GM21737 (cell line): Measurements from ENCODE around the gene FUS.
"Not testable (repeated sequence)": the region's sequence is repeated elsewhere in the genome, so short reads cannot be mapped to it uniquely, and the experiment has no call there.

Source experiments
- ATAC-seq: cut with Tn5 transposase; IDR thresholded peaks from one replicate; pipeline ENCODE4 v1.9.1; 2021; ENCODE audit warnings: mild to moderate bottlenecking, moderate library complexity; ENCODE audit not compliant: unreplicated experiment

FUS gene

DNA sequence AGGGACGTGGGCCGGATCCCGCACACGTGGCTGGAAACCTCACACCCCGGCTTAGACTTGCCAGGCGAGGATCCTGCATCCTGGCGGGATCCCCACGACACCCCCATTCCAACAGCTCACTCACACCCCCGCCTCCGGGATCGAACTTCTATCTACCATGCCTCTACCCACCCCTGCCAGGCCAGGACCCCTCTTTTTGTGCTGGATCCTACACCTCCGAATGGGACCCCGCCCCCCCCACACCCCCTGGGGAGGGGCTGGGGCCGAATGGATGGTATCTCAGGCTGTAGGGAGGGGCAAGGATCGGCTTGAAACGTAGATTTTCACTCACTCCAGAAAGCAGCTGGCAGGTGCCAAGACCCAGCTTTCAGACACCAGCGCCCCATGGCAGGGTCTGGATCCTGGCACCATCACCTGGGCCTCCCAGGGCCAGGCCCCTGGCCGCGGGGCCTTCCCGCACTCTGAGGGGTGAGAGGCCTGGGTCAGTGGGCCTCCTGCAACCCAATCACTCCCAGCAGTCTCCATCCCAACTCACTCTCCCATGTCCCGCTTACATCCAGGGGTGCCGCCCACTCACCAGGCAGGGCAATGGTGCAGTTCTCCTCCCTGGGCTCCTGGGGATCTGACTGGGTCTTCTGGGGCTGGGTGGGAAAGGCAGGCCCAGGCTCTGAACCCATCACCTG, 36.8 kb upstream of the FUS start:
- ATAC-seq, result no peak

DNA sequence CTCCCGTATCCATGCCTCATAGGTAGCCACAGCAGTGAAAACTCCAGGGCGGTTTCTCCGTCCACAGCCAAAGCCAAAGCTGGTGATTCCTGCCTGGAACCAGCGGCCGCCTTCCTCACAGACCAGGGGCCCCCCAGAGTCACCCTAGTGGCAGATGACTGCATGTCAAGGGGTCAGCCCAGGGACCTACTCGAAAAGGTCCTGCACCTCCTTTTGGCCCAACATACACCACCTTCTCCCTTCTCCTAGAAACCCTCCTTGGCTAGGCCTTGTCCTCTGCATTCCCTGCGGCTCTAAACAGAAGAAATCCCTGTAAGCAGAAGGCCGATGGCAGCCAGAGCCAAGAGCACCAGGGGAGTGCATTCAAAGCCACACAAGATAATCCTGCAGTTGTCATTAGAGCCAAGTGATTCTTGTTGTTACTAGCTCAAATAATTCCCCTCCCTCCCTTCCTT, 36.2 kb upstream of the FUS start:
- ATAC-seq, result no peak

DNA sequence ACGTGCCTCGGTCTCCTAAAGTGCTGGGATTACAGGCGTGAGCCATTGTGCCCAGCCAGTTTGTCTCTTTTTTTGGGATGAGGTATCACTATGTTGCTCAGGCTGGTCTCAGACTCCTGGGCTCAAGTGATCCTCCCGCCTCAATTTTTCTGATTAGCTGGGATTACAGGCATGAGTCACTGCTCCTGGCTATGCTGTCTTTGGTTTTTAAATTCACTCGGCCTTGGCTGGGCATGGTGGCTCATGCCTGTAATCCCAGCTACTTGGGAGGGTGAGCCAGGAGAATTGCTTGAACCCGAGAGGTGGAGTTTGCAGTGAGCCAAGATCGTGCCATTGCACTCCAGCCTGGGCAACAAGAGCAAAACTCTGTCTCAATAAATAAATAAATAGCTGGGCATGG, 35.5 kb upstream of the FUS start:
- not testable (repeated sequence) for ATAC-seq

DNA sequence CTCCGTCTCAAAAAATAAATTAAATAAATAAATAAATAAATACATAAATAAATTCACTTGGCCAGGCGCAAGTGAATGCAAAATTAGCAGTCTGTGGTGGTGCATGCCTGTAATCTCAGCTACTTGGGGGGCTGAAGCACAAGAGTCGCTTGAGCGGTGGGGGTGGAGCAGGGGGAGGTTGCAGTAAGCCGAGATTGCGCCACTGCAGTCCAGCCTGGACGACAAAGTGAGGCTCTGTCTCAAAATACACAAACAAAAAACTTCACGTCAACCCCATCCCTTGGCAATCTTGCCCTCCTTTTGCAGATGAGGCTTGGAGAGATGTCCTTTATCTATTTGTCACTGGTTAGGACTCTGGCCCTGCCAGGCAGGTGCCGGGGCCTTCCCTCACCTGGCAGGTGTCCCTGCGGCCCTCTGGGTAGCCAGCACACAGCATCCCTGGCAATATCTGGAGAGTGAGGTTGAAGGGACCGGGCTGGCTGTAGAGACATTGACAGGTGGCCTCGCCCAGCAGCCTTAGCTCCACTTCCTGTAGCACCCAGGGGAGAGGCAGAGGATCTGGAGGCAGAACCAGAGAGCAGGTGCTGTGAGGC, 34.4 kb upstream of the FUS start:
- no peak for ATAC-seq

DNA sequence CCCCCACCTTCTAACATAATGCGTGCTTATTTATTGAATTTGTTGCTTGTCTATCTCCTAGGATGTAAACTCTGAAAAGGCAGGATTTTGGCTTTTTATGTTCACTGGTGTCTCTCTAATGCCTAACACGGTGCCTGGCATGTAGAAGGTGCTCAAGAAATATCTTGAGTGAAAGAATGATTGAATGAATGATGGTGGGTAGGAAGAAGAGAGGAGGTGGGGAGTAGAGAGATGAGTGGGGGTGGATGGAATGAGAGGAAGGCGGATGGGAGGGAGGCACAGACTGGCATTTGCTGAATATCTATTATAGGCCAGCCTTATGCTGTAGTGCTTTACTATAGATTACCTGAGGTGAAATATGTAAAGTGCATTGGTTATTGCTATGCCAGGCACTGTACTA, 32.4 kb upstream of the FUS start:
- no peak for ATAC-seq

DNA sequence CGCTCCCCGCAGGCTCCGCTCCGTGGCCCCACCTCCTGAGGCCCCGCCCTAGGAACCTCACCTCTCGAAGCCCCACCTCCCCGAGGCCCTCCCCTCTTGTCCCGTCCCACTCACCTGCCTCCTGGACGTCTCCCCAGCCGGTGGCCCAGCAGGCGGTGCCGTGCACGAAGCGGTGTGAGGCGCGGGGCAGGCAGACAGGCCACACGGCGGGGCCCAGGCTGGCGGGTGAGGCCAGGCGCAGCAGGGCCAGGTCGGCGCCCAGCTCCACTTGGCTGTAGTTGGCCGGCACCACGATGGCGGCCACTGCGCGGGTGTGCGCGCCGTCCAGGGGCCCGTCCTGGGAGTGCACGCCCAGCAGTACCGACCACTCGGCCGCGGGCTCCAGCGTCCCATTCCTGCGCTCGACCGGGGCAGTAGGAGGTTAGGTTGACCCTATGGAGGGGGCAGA, 31.6 kb upstream of the FUS start:
- no peak for ATAC-seq

DNA sequence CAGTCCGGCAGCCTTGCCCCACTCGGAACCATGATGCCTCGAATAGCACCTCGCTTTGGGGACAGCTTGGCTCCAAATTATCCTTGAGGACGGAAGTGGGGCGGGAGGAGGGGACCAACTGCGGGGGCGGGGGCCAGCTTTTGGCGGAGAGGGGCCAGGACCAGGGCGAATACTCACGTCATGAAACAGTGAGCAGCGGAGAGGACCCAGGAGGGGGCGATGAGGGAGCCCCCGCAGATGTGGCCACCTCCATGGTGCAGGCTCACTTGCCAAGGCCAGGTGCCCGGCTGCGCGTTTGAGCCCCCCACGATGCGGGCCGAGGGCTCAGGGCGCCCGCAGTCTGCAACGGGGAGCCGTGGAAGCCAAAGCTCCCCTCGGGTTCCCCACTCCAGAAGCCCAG, 31.0 kb upstream of the FUS start:
- no peak for ATAC-seq

DNA sequence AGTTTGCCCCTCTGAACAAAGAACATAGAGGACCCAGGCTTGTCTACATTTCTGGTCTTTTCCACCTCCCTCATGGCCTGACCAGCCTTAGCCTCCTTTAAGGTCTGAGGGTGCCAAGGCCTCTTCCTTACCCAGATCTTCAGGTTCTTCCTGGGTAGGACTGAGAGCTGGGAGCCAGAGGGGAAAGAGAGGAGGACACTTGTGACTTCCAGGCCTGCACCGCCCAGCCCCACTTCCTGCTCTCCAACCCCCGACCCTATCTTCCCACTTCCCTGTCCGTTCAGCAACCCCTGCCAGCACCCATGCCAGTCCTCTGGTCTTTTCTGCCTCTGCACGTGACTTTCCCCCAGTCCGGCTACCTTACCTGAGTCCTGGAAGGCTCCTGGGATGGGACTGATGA, 30.6 kb upstream of the FUS start:
- no peak for ATAC-seq

DNA sequence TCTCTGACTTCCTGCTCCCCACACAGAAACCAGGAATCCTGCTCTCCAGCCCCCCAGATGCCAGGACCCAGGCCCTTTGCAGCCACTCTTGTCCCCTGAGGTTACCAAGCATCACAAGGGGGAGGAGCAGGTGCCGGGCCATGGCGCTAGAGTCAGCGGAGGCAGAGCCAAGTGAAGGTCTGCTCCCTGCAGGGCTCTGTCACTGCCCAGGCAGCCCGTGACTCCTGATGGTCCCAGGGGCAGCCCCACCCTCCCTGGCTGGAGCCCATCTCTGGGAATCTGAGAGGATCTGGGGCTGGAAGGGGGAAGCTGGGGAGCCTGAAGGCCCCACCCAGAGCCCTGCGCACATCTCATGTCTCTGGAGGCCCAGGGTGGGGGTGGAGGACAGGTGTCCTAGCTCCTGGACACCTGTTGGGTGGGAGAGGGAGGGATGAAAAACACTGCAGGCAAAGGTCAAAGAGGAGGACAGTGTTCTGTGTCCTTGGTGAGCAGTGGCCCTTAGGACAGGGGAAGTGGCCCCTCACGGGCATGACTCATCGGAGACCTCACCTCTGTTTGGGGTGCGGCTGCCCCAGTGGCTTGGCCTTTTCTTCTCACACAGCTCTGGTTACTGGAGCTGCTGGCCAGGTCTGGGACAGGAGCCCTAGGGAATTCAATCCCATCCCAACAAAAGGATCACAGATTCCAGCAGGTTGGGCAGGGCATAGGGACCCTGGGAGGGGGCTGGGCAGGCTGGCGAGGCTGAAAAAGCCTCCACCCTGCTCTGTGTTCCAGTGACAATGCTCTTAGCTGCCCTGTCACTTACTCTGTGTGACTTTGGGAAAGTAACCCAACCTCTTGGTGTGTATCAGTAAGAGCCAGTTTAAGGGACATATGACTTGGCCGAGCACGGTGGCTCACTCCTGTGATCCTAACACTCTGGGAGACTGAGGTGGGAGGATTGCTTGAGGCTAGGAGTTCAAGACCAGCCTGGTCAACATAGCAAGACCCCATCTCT, 29.7 kb upstream of the FUS start, which contains the start of gene PRSS36:
Gene PRSS36 (minus strand): TSS at position 173 of the 997 bp plus-strand sequence. CDS start 31 bp downstream, at position 142.
- no peak for ATAC-seq

DNA sequence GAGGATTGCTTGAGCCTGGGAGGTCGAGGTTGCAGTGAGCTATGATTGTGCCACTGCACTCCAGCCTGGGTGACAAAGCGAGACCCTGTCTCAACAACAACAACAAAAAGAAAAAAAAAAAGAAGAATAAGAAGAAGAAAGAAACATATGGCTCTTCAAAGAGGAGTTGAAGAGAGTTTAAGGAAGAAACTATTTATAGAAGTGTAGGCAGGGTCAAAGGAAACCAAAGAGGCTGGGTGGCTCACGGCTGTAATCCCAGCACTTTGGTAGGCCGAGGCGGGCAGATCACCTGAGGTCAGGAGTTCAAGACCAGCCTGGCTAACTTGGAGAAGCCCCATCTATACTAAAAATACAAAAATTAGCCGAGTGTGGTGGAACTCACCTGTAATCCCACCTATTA, 29.0 kb upstream of the FUS start:
- not testable (repeated sequence) for ATAC-seq

DNA sequence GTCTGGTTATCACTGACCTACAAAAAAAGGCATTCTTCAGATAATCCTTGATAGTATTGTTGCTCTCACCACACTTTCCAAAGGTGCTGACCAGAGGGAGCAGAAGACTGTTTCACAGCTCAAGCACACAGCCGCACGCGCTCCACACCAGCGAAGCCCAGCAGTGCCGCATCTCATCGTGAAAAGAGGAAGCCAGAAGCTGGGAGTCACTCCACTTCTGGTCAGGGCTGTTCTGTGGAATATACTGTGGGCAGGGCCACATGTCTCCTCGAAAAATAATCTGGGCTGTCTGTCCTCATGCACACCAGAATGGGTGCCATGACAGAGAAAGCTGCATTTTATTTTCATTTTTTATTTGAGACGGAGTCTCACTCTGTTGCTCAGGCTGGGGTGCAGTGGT, 22.8 kb upstream of the FUS start:
- no peak for ATAC-seq

DNA sequence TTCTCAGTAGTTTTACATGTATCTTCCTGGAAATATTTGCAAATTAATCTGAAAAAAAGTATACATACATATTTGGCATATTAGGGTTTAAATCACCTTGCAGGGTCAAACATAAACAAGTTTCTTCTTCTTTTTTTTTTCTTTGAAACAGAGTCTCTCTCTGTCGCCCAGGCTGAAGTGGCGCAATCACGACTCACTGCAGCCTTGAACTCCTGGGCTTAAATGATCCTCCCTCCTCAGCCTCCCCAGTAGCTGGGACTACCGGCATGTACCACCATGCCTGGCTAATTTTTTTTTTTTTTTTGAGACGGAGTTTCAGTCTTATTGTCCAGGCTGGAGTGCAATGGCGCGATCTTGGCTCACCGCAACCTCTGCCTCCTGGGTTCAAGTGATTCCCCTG, 12.6 kb upstream of the FUS start:
- no peak for ATAC-seq

DNA sequence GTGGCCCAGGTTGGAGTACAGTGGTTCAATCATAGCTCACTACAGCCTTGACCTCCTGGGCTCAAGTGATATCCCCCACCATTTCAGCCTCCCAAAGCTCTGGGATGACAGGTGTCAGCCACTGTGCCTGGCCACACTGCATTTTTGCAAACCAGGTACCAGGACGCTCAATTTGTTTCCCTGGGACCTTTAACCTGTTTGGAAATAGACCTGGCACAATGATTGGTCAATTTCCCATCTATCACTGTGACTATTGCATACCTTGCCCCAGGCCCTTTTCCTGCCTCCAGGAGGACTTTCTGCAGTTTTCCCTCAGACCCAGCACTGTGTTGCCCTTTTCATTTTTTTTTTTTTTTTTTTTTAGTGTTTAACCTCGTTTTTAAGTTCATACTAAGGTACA, 11.1 kb upstream of the FUS start:
- no peak for ATAC-seq

DNA sequence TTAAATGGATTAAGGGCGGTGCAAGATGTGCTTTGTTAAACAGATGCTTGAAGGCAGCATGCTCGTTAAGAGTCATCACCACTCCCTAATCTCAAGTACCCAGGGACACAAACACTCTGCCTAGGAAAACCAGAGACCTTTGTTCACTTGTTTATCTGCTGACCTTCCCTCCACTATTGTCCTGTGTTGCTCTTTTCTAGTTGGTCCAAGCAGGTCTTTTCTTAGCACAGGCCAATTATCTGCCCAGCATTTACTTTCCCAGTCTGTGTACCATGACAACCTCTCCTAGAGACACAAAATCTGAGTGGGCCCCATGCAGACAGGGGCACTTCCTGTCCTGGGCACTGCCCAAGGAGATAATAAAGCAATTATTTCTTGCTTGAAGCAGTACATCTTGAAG, 9.9 kb upstream of the FUS start:
- ATAC-seq, result not testable (repeated sequence)

DNA sequence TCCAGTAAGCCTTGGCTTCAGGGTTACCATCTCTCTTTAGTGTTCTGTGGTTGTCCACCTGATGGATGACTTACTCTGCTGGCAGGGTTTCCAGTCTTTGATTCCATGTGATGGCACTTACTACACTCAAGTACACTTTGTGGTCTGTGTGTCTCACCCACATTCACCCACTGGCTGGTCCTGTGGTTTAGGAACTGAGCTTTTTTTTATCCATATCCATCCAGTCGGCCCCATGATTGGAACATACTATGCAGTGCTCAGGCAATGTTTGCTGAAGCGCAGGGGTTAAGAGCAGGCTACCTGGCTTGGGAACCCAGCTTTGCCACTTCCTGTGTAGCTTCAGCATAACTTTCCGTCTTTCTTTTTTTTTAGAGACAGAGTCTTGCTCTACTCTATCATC, 2.8 kb upstream of the FUS start:
- ATAC-seq, result no peak

DNA sequence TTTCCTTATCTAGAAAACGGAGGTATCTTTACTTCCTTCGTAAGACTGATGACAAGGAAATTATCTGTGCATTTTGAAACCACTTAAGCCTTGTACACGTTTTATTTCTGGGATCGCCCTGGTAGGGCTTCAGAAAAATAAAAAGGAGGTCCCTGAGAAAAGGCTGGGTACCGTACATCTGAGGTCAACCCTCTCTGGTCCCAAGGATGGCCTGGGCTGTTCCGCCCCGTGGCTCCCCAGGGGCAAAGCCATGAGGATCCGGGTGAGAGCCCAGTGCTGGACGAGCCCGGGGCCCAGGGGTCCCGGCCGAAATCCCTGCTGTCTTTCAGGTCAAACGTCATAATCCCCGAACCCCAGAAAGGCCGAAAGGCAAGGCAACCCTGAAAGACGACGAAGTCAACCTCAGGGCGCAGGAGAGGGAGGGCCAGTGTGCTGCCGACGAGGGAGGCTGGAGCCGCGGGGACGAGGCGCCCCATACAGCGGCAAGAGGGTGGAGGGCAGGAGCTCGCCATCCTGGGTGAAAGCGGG, 656 bp upstream of the FUS start:
- peak; percentile 2 for ATAC-seq

DNA sequence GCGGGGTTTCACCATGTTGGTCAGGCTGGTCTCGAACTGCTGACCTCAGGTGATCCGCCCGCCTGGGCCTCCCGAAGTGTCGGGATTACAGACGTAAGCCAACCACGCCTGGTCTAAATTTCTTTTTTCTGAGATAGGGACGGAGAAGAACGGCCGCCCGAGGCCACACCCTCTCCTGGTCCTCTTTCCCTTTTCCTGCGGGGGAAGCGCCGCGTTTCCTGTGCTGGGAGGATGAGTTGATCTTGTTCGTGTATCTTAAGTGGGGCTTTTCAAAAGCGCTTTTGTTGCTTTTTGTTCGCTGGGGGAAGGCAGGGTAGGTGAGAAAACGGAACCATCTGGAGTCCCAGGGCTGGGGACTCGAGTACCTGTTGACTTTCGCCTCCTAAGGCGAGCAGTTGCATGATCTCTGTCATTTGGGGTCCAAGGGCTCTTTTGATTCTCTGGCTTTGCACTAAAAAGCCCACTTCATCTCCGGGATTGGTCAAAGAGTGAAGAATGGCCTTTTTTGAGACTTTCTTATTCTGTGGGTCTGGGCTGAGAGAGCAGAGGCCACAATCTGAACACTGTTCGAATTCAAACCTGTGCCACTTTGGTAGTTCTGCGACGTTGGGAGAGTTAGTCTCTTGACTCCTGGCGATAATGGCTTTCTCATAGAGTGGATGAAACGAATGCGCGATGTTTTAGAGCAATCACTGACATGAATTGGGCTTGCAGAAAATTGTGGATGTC, 1.3 kb downstream of the FUS start:
- ATAC-seq, result no peak

DNA sequence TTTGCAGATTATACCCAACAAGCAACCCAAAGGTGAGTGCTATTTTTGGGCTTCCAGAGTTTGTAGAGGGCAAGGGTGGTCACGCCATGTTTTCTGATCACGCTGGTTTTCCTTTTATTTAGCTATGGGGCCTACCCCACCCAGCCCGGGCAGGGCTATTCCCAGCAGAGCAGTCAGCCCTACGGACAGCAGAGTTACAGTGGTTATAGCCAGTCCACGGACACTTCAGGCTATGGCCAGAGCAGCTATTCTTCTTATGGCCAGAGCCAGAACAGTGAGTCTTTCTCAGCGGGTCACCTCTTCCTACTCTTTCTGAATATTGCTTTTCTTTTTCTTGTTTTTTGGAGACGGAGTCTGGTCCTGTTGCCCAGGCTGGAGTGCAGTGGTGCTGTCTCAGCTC, 2.5 kb downstream of the FUS start:
- ATAC-seq, result no peak

DNA sequence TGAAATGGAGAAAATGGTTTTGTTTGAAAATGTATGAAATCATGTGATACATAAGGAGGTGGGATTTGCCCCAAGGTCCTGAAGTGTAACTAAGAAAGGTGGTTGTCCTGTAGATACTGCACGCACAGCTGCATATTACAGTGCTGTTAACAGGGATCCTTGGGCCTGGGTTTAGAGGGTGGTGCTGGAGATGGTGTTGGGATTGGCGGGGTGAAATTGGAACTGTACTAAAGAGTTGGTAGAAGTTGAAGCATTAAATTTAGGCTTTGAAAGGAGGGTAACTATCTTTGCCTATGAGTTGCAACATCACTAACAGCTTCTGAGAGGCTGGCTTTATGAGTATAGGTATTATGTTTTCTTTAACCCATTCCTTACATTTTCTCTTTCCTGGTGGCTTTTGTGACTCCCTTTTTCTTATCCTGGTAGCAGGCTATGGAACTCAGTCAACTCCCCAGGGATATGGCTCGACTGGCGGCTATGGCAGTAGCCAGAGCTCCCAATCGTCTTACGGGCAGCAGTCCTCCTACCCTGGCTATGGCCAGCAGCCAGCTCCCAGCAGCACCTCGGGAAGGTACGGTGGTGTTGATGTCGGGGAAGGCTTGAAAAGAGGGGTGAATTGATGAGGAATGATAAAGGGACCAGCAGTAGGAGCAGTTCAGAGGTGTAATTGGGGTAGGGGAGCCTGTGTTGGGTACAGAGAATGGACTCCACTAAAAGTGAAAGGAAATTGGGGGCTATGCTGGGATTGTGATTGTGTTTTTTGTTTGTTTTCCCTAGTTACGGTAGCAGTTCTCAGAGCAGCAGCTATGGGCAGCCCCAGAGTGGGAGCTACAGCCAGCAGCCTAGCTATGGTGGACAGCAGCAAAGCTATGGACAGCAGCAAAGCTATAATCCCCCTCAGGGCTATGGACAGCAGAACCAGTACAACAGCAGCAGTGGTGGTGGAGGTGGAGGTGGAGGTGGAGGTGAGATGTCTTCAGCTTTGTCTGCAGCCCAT, 3.8 kb downstream of the FUS start:
- ATAC-seq, result no peak
